GM23338 (cell line): Measurements from ENCODE around the gene BHLHA9. TPM values are rescaled to one million over a fixed set of nuclear protein-coding genes. Genes with fewer than 3 reads are reported as not detected.

Experiments used
- ATAC-seq: fragments of 200-7000 bp; cut with Tn5 transposase; 3 replicates; pipeline ENCODE4 v1.9.1; 2020
- DNase-seq: peaks from one replicate; pipeline ENCODE4 v3.0.0-alpha.2; 2015; ENCODE audit warnings: low spot score
- H2AFZ ChIP-seq: fragments of 200-600 bp; sonication (generic); 2 replicates; pipeline ENCODE4 v1.8.0; 2016; ENCODE audit warnings: antibody characterized with exemption, mild to moderate bottlenecking, moderate library complexity
- H3F3A ChIP-seq: fragments of 200-600 bp; sonication (generic); replicated peaks from 2 replicates; pipeline ENCODE4 v1.8.0; 2017; ENCODE audit warnings: antibody characterized with exemption, mixed run types, low read depth
- H3K27ac ChIP-seq: fragments of 200-600 bp; sonication (generic); 2 replicates; pipeline ENCODE4 v1.6.1; 2016; ENCODE audit warnings: low read depth
- H3K27me3 ChIP-seq: fragments of 200-600 bp; sonication (generic); 2 replicates; pipeline ENCODE4 v1.8.0; 2016; ENCODE audit warnings: mild to moderate bottlenecking, mixed run types, moderate library complexity; ENCODE audit not compliant: insufficient read depth
- H3K36me3 ChIP-seq: fragments of 200-600 bp; sonication (generic); 2 replicates; pipeline ENCODE4 v1.8.0; 2016; ENCODE audit warnings: mild to moderate bottlenecking; ENCODE audit not compliant: insufficient read depth
- H3K4me1 ChIP-seq: fragments of 200-600 bp; sonication (generic); 2 replicates; pipeline ENCODE4 v1.8.0; 2016; ENCODE audit warnings: mild to moderate bottlenecking, moderate library complexity; ENCODE audit not compliant: insufficient read depth
- H3K4me2 ChIP-seq: fragments of 200-600 bp; sonication (generic); 2 replicates; pipeline ENCODE4 v1.7.1; 2017; ENCODE audit warnings: mixed run types
- H3K4me3 ChIP-seq: fragments of 200-600 bp; sonication (generic); 2 replicates; pipeline ENCODE4 v1.6.1; 2016; ENCODE audit warnings: mixed run types
- H3K79me2 ChIP-seq: fragments of 200-600 bp; sonication (generic); replicated peaks from 2 replicates; pipeline ENCODE4 v1.8.0; 2017; ENCODE audit warnings: mild to moderate bottlenecking; ENCODE audit not compliant: insufficient read depth
- H3K9me2 ChIP-seq: fragments of 200-600 bp; sonication (generic); 2 replicates; pipeline ENCODE4 v1.8.0; 2017; ENCODE audit not compliant: insufficient read depth
- H4K20me1 ChIP-seq: fragments of 200-600 bp; sonication (generic); replicated peaks from 2 replicates; pipeline ENCODE4 v1.8.0; 2017; ENCODE audit warnings: mild to moderate bottlenecking; ENCODE audit not compliant: insufficient read depth
- H3K27ac Mint-ChIP-seq: 2 replicates; pipeline ENCODE4 v1.8.0; 2020; ENCODE audit warnings: inconsistent platforms, mild to moderate bottlenecking, moderate library complexity, mixed read lengths
- H3K27me3 Mint-ChIP-seq: 3 replicates; pipeline ENCODE4 v1.8.0; 2022; ENCODE audit warnings: low read depth, mild to moderate bottlenecking, moderate library complexity, mixed read lengths, inconsistent platforms; ENCODE audit not compliant: insufficient read depth, poor library complexity
- H3K36me3 Mint-ChIP-seq: 3 replicates; pipeline ENCODE4 v1.8.0; 2021; ENCODE audit warnings: low read depth, mild to moderate bottlenecking, inconsistent platforms, moderate library complexity, mixed read lengths
- H3K4me1 Mint-ChIP-seq: 3 replicates; pipeline ENCODE4 v1.8.0; 2020; ENCODE audit warnings: mild to moderate bottlenecking, inconsistent platforms, mixed read lengths
- H3K4me3 Mint-ChIP-seq: 3 replicates; pipeline ENCODE4 v1.8.0; 2021; ENCODE audit warnings: moderate library complexity, mild to moderate bottlenecking, inconsistent platforms, mixed read lengths
- H3K9me3 Mint-ChIP-seq: 3 replicates; pipeline ENCODE4 v1.8.0; 2020; ENCODE audit warnings: moderate library complexity, mild to moderate bottlenecking, inconsistent platforms, mixed read lengths
- CREB1 ChIP-seq: fragments of 250-450 bp; sonication (Bioruptor Pico); IDR thresholded peaks from 2 replicates; pipeline ENCODE4 v1.5.0; 2020; ENCODE audit warnings: low read depth, mild to moderate bottlenecking, moderate library complexity
- EZH2 ChIP-seq: fragments of 200-600 bp; sonication (generic); IDR thresholded peaks from one replicate; pipeline ENCODE4 v1.8.0; 2017; ENCODE audit warnings: antibody characterized with exemption, mild to moderate bottlenecking, low read depth; ENCODE audit not compliant: unreplicated experiment
- NANOG ChIP-seq: IDR thresholded peaks from 2 replicates; pipeline ENCODE4 v1.6.1; 2016; ENCODE audit warnings: antibody characterized with exemption, borderline replicate concordance
- ZNF114 ChIP-seq: fragments of 250-450 bp; sonication (Bioruptor Pico); IDR thresholded peaks from 2 replicates; pipeline ENCODE4 v1.5.0; 2020; ENCODE audit warnings: mild to moderate bottlenecking, moderate library complexity
- ZNF331 ChIP-seq: fragments of 250-450 bp; sonication (Bioruptor Pico); IDR thresholded peaks from 2 replicates; pipeline ENCODE4 v1.5.0; 2020; ENCODE audit warnings: low read depth, mild to moderate bottlenecking, moderate library complexity
- polyA plus RNA-seq: library from polyadenylated mRNA; unstranded; fragments of >200 nt; fragmentation: Nextera tagmentation; extraction: Ambion mirVana; gene quantifications from 2 replicates; pipeline ENCODE4 v1.2.1, GENCODE V29; 2016
- total RNA-seq: library from RNA; depleted of rRNA; stranded (reverse); fragments of >200 nt; shearing (Covaris generic); gene quantifications from 2 replicates; pipeline ENCODE4 v1.2.3, GENCODE V29; 2014
- TF ChIP-seq, protein P1 (sequence below): fragments of 250-450 bp; sonication (Bioruptor Pico); IDR thresholded peaks from 2 replicates; pipeline ENCODE4 v1.5.0; 2020; ENCODE audit warnings: mild to moderate bottlenecking, moderate library complexity
- TF ChIP-seq, protein P2 (sequence below), 2 experiments: fragments of 200-600 bp in 1 of 2; sonication (generic) in 1 of 2; conservative IDR thresholded peaks; 2 replicates each; pipeline versions ENCODE4 v1.5.1 to v1.6.1; 2016 to 2017; ENCODE audit warnings: antibody characterized with exemption in 2 of 2, low read depth in 2 of 2, mild to moderate bottlenecking in 2 of 2, moderate library complexity in 1 of 2

The BHLHA9 gene
- total and polyA plus RNA-seq, 2 experiments from 2014 or later = 0.39 to 2.3 TPM

DNA sequence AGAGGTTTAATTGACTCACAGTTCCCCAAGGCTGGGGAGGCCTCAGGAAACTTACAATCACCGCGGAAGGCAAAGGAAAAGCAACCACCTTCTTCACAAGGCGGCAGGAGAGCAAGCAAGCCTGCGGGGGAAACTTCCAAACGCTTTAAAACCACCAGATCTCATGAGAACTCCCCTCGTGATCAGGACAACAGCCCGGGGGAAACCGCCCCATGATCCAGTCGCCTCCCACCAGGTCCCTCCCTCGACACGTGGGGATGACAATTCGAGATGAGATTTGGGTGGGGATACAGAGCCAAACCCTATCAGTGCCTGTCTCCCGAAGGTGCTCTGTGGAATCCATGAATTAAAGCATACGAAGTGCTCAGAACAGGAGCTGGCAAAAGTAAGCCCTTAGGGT is 46.6 kb upstream of the BHLHA9 start (continued):
- TF ChIP-seq, protein P1, sequence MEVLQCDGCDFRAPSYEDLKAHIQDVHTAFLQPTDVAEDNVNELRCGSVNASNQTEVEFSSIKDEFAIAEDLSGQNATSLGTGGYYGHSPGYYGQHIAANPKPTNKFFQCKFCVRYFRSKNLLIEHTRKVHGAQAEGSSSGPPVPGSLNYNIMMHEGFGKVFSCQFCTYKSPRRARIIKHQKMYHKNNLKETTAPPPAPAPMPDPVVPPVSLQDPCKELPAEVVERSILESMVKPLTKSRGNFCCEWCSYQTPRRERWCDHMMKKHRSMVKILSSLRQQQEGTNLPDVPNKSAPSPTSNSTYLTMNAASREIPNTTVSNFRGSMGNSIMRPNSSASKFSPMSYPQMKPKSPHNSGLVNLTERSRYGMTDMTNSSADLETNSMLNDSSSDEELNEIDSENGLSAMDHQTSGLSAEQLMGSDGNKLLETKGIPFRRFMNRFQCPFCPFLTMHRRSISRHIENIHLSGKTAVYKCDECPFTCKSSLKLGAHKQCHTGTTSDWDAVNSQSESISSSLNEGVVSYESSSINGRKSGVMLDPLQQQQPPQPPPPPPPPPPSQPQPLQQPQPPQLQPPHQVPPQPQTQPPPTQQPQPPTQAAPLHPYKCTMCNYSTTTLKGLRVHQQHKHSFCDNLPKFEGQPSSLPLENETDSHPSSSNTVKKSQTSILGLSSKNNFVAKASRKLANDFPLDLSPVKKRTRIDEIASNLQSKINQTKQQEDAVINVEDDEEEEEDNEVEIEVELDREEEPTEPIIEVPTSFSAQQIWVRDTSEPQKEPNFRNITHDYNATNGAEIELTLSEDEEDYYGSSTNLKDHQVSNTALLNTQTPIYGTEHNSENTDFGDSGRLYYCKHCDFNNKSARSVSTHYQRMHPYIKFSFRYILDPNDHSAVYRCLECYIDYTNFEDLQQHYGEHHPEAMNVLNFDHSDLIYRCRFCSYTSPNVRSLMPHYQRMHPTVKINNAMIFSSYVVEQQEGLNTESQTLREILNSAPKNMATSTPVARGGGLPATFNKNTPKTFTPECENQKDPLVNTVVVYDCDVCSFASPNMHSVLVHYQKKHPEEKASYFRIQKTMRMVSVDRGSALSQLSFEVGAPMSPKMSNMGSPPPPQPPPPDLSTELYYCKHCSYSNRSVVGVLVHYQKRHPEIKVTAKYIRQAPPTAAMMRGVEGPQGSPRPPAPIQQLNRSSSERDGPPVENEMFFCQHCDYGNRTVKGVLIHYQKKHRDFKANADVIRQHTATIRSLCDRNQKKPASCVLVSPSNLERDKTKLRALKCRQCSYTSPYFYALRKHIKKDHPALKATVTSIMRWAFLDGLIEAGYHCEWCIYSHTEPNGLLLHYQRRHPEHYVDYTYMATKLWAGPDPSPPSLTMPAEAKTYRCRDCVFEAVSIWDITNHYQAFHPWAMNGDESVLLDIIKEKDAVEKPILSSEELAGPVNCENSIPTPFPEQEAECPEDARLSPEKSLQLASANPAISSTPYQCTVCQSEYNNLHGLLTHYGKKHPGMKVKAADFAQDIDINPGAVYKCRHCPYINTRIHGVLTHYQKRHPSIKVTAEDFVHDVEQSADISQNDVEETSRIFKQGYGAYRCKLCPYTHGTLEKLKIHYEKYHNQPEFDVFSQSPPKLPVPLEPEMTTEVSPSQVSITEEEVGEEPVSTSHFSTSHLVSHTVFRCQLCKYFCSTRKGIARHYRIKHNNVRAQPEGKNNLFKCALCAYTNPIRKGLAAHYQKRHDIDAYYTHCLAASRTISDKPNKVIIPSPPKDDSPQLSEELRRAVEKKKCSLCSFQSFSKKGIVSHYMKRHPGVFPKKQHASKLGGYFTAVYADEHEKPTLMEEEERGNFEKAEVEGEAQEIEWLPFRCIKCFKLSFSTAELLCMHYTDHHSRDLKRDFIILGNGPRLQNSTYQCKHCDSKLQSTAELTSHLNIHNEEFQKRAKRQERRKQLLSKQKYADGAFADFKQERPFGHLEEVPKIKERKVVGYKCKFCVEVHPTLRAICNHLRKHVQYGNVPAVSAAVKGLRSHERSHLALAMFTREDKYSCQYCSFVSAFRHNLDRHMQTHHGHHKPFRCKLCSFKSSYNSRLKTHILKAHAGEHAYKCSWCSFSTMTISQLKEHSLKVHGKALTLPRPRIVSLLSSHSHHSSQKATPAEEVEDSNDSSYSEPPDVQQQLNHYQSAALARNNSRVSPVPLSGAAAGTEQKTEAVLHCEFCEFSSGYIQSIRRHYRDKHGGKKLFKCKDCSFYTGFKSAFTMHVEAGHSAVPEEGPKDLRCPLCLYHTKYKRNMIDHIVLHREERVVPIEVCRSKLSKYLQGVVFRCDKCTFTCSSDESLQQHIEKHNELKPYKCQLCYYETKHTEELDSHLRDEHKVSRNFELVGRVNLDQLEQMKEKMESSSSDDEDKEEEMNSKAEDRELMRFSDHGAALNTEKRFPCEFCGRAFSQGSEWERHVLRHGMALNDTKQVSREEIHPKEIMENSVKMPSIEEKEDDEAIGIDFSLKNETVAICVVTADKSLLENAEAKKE (CRISPR knock-in tag) = no peak
- TF ChIP-seq NANOG (no peak), ZNF331 (no peak), CREB1 (CRISPR knock-in tag) (no peak)
- TF ChIP-seq, protein P2, sequence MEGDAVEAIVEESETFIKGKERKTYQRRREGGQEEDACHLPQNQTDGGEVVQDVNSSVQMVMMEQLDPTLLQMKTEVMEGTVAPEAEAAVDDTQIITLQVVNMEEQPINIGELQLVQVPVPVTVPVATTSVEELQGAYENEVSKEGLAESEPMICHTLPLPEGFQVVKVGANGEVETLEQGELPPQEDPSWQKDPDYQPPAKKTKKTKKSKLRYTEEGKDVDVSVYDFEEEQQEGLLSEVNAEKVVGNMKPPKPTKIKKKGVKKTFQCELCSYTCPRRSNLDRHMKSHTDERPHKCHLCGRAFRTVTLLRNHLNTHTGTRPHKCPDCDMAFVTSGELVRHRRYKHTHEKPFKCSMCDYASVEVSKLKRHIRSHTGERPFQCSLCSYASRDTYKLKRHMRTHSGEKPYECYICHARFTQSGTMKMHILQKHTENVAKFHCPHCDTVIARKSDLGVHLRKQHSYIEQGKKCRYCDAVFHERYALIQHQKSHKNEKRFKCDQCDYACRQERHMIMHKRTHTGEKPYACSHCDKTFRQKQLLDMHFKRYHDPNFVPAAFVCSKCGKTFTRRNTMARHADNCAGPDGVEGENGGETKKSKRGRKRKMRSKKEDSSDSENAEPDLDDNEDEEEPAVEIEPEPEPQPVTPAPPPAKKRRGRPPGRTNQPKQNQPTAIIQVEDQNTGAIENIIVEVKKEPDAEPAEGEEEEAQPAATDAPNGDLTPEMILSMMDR (conservative IDR thresholded peaks at IDR 0.05; ENCODE audit: low read depth in 2 of 2) = no peak

DNA sequence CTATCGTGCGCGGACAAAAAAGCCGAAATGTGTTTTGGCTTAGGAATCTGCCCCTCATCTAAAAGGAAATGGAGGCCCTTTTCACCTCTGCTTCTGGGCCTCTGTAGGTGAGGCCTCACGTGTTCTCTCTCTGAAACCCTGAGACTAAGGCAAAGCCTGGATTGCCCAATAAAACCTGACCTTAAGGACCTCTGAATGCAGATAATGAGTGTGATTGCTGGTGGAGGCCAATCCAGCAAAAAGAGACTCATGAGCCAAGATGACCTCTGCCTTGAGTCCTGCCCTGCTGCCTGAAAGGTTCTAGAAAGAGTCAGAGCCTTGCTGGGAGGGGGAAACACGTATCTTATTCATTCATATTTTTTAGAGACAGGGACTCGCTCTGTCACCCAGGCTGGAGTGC is 45.9 kb upstream of the BHLHA9 start:
- Histone ChIP-seq H3K4me3 (no peak overlapping the region), H3F3A (peaks cover 12% of the 10 kb centered on the region; the same call in 1 of the 2 replicates), H3K79me2 (no peaks in the 10 kb centered on the region), H3K27ac (no peak overlapping the region), H3K9me2 (no peaks in the 10 kb centered on the region), H3K4me2 (no peak overlapping the region), H3K27me3 (peaks cover 48% of the 10 kb centered on the region), H3K4me1 (peaks cover 3% of the 10 kb centered on the region; the same call in 1 of the 2 replicates), H3K36me3 (no peaks in the 10 kb centered on the region), H2AFZ (no peak overlapping the region), H4K20me1 (no peaks in the 10 kb centered on the region; the same call in 1 of the 2 replicates)
- DNase-seq (no peak), ATAC-seq (no peak)
- Mint-ChIP-seq H3K4me1 (peaks cover 6% of the 10 kb centered on the region; the same call in 2 of the 3 replicates), H3K27me3 (peaks cover 32% of the 10 kb centered on the region), H3K9me3 (peaks cover 3% of the 10 kb centered on the region; the same call in 1 of the 3 replicates), H3K27ac (no peak overlapping the region), H3K36me3 (no peaks in the 10 kb centered on the region), H3K4me3 (no peak overlapping the region)
- TF ChIP-seq ZNF114 (no peak), ZNF331 (no peak), NANOG (no peak), EZH2 (no peak)
- TF ChIP-seq, protein P2 (conservative IDR thresholded peaks at IDR 0.05; ENCODE audit: low read depth in 2 of 2) = no peak
